Omental fat pad (tissue), 4 donors: Measurements from ENCODE around the gene TSHZ3. TPM values are rescaled to one million over a fixed set of nuclear protein-coding genes. Genes with fewer than 3 reads are reported as not detected.

ENCODE experiments used
- ATAC-seq: fragments of 150-250 bp; one replicate; pipeline ENCODE4 v1.9.1; 2016; ENCODE audit warnings: mild to moderate bottlenecking, moderate library complexity; ENCODE audit not compliant: low FRiP score
- DNase-seq: peaks from one replicate; pipeline ENCODE4 v3.0.0-alpha.2; 2019; ENCODE audit warnings: low spot score
- CTCF ChIP-seq, 3 donors: fragments of 450-650 bp; IDR thresholded peaks; one replicate each; pipeline ENCODE4 v1.5.1; 2016 to 2017; ENCODE audit warnings: antibody characterized with exemption in 3 of 3, mild to moderate bottlenecking in 3 of 3, moderate library complexity in 2 of 3
- total RNA-seq, 4 donors: library from RNA; depleted of rRNA; stranded (reverse); fragments of >200 nt; gene quantifications; one replicate each; pipeline ENCODE4 v1.1.0, GENCODE V29; 2016

TSHZ3 gene
- total RNA-seq, 4 donors from 2014 or later, result 6.3 to 10.6 (median 10.4) TPM

GRCh38 chr19:31319465-31319864 is 29.8 kb downstream of the TSHZ3 start:
- ATAC-seq (no peak), DNase-seq (no peak)
- no peak for TF ChIP-seq CTCF (IDR thresholded peaks at IDR 0.05)

- DNase-seq (no peak), ATAC-seq (no peak)
- TF ChIP-seq CTCF (IDR thresholded peaks at IDR 0.05), result no peak
Observed at GRCh38 chr19:31318790-31319425, 30.3 kb downstream of the TSHZ3 start.

- DNase-seq, result no peak
- no peak for TF ChIP-seq CTCF (IDR thresholded peaks at IDR 0.05)
Observed at GRCh38 chr19:31317570-31317969, 31.7 kb downstream of the TSHZ3 start.

GRCh38 chr19:31317093-31317492 is 32.1 kb downstream of the TSHZ3 start:
- no peak for DNase-seq
- no peak for TF ChIP-seq CTCF (IDR thresholded peaks at IDR 0.05)
- no peak for ATAC-seq

More at GRCh38 chr19:31317570-31317969, 31.7 kb downstream of the TSHZ3 start:
- no peak for ATAC-seq

- DNase-seq (no peak), ATAC-seq (peak; percentile 55)
- no peak for TF ChIP-seq CTCF (IDR thresholded peaks at IDR 0.05)
Observed at GRCh38 chr19:31316201-31316951, 32.9 kb downstream of the TSHZ3 start.

GRCh38 chr19:31315652-31316051 is 33.6 kb downstream of the TSHZ3 start:
- DNase-seq, result no peak
- TF ChIP-seq CTCF (IDR thresholded peaks at IDR 0.05), result no peak
- no peak for ATAC-seq
